Thyroid gland (tissue), 4 donors: ENCODE results near the gene GPR22.

Experiments
- POLR2A ChIP-seq, 2 donors: fragments of 450-650 bp; IDR thresholded peaks; one replicate each; pipeline ENCODE4 v1.6.1; 2017; ENCODE audit warnings: antibody characterized with exemption in 2 of 2, mild to moderate bottlenecking in 2 of 2, moderate library complexity in 1 of 2
- TF ChIP-seq, protein P1 (sequence below), 6 experiments: fragments of 200-600 bp in 3 of 6; fragments of 450-650 bp in 3 of 6; sonication (generic) in 3 of 6; IDR thresholded peaks; one replicate each; pipeline ENCODE4 v1.5.1; 2016 to 2019; ENCODE audit warnings: antibody characterized with exemption in 6 of 6, mild to moderate bottlenecking in 2 of 6, inconsistent platforms in 1 of 6, moderate library complexity in 1 of 6

DNA sequence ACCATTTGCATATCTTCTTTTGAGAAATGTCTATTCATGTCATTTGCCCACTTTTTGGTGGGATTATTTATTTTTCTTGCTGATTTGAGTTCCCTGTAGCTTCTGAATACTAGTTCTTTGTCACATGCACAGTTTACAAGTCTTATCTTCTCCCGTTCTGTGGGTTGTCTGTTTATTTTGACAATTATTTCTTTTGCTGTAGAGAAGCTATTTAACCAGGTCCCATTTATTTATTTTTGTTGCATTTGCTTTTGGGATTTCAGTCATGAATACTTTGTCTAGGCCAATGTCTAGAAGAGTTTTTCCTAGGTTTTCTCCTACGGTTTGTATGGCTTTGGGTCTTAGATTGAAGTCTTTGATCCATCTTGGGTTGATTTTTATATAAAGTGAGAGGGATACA is 32.9 kb downstream of the GPR22 start:
- TF ChIP-seq, protein P1, sequence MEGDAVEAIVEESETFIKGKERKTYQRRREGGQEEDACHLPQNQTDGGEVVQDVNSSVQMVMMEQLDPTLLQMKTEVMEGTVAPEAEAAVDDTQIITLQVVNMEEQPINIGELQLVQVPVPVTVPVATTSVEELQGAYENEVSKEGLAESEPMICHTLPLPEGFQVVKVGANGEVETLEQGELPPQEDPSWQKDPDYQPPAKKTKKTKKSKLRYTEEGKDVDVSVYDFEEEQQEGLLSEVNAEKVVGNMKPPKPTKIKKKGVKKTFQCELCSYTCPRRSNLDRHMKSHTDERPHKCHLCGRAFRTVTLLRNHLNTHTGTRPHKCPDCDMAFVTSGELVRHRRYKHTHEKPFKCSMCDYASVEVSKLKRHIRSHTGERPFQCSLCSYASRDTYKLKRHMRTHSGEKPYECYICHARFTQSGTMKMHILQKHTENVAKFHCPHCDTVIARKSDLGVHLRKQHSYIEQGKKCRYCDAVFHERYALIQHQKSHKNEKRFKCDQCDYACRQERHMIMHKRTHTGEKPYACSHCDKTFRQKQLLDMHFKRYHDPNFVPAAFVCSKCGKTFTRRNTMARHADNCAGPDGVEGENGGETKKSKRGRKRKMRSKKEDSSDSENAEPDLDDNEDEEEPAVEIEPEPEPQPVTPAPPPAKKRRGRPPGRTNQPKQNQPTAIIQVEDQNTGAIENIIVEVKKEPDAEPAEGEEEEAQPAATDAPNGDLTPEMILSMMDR (IDR thresholded peaks at IDR 0.05), result no peak
- TF ChIP-seq POLR2A (IDR thresholded peaks at IDR 0.05), result no peak
